Heart right ventricle (tissue), 16 donors: ENCODE measurements around the gene SPATA6L. TPM values are rescaled to one million over a fixed set of nuclear protein-coding genes. Genes with fewer than 3 reads are reported as not detected.

ENCODE experiments used
- ATAC-seq, 8 donors: fragments of 200-7000 bp; cut with Tn5 transposase; one replicate each; pipeline ENCODE4 v1.9.1; 2020; ENCODE audit warnings: mild to moderate bottlenecking in 8 of 8, moderate library complexity in 8 of 8, moderate number of reproducible peaks in 1 of 8
- DNase-seq, 2 donors: peaks; one replicate each; pipeline ENCODE4 v3.0.0-alpha.2; 2020
- H3K27ac ChIP-seq, 10 donors: fragments of 200-600 bp; sonication (generic) in 2 of 10; one replicate each; pipeline versions ENCODE4 v1.5.0 to v1.8.0; 2020 to 2022; ENCODE audit warnings: mild to moderate bottlenecking in 3 of 10
- H3K27me3 ChIP-seq, 7 donors: fragments of 200-600 bp; one replicate each; pipeline ENCODE4 v1.8.0; 2021 to 2022; ENCODE audit warnings: mild to moderate bottlenecking in 2 of 7
- H3K36me3 ChIP-seq, 9 donors: fragments of 200-600 bp; sonication (generic) in 1 of 9; one replicate each; pipeline versions ENCODE4 v1.5.0 to v1.8.0; 2020 to 2022; ENCODE audit warnings: mild to moderate bottlenecking in 2 of 9
- H3K4me1 ChIP-seq, 9 donors: fragments of 200-600 bp; sonication (generic) in 1 of 9; one replicate each; pipeline versions ENCODE4 v1.5.0 to v1.8.0; 2020 to 2022; ENCODE audit warnings: mild to moderate bottlenecking in 4 of 9
- H3K4me3 ChIP-seq, 10 donors: fragments of 200-600 bp; sonication (generic) in 2 of 10; one replicate each; pipeline versions ENCODE4 v1.5.0 to v1.8.0; 2020 to 2022; ENCODE audit warnings: mild to moderate bottlenecking in 7 of 10, moderate library complexity in 2 of 10
- H3K9me3 ChIP-seq, 11 donors: fragments of 200-600 bp in 10 of 11; sonication (generic) in 2 of 11; one replicate each; pipeline versions ENCODE4 v1.5.0 to v1.8.0; 2013 to 2022; ENCODE audit warnings: mild to moderate bottlenecking in 2 of 11, control low read depth in 1 of 11, moderate library complexity in 1 of 11
- WGBS, 2 donors: extraction: QIAGEN DNeasy Blood & Tissue Kit; methylation state at CpG; one replicate each; pipeline ENCODE4 v1.1.7; 2013; ENCODE audit warnings: inconsistent platforms in 1 of 2; 5-methylcytosine and 5-hydroxymethylcytosine counted together
- intact Hi-C, 10 donors: fragments of 100-400 bp; cut with DNase I; formaldehyde crosslinking; loops; one replicate each; pipeline versions ENCODE4 v1.11.1 to v1.14.2; 2022
- polyA plus RNA-seq, 2 donors: library from polyadenylated mRNA; stranded (reverse); fragments of 200-250 nt; gene quantifications; one replicate each; pipeline ENCODE4 v1.2.3, GENCODE V29; 2013
- total RNA-seq, 10 donors: library from RNA; stranded (reverse); fragmentation: NEBNext Ultra II Directional in 3 of 10; extraction: Animal tissue kit (Norgen Biotek cat#: 25700) in 3 of 10; gene quantifications; one replicate each; pipeline versions ENCODE4 v1.2.1 to v1.2.4, GENCODE V29; 2021 to 2023
- TF ChIP-seq, protein P1 (sequence below), 9 donors: fragments of 200-600 bp; sonication (generic) in 2 of 9; IDR thresholded peaks; one replicate each; pipeline versions ENCODE4 v1.5.0 to v1.8.0; 2021 to 2022; ENCODE audit warnings: antibody characterized with exemption in 9 of 9, mild to moderate bottlenecking in 5 of 9, moderate library complexity in 1 of 9
- donor health status: Arrhythmogenic right ventricular cardiomyopathy.
- donor health status: ischemic (EF 13 %, LVEDD 7.1; RV severe dilation, severe dysfunction).
- donor health status: healthy with polysubstance abuse.
- donor health status: DM: no; HTN: yes; CAD: no.
- donor health status: DM: no; HTN: no; CAD: no.
- donor health status: ischemic (EF 25% LVEDD 6.9; RV normal size, moderate dysfunction).
- donor health status: ischemic (EF 25% LVEDD 5.7; RV mildly dilated, moderate dysfunction).
- donor health status: healthy.
- donor health status: DM: yes; HTN: yes; CAD: no.
- donor health status: Ischemic cardiomyopathy.
- donor health status: ischemic (EF 35%, LVEDD 5.7; RV mildly dilated, moderate dysfunction).
- donor health status: nonischemic (EF 11% LVEDD 7.7; RV severe dilation, severe dysfunction).
- donor health status: DM: yes; HTN: yes; CAD: no.
- donor health status: PGD.
- donor health status: ischemic (EF 29% LVEDD 5.4; RV normal size, mild dysfunction).
- donor health status: nonischemic (EF 23%, LVEDD 6.1; RV moderate dilation, normal function).

Gene SPATA6L
- total and polyA plus RNA-seq, 12 donors, result 0.36 to 1.9 (median 1.1) TPM

DNA sequence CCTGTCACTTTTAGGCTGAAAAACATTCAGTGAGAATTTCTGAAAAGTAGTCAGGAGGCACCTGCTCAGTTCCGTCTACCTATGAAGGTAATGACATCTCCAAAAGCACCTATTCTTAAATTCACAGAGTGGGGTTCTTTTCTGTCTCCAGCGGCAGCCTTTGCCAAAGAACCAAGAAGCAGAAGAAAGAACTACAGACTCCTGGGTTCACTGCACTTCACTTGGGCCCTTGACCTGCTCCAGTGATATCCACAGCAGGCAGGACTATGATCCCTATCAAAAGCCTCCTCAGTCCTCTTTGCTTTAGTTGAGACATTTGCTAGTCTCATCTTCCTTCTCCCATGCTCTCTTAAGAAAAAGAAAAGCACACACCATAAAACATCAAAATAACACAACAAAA, 23.9 kb downstream of the SPATA6L start:
- Histone ChIP-seq H3K4me1 (no peaks in the 10 kb centered on the region), H3K27ac (no peak overlapping the region), H3K4me3 (no peak overlapping the region), H3K9me3 (no peaks in the 10 kb centered on the region), H3K27me3 (no peaks in the 10 kb centered on the region), H3K36me3 (no peaks in the 10 kb centered on the region)
- TF ChIP-seq, protein P1, sequence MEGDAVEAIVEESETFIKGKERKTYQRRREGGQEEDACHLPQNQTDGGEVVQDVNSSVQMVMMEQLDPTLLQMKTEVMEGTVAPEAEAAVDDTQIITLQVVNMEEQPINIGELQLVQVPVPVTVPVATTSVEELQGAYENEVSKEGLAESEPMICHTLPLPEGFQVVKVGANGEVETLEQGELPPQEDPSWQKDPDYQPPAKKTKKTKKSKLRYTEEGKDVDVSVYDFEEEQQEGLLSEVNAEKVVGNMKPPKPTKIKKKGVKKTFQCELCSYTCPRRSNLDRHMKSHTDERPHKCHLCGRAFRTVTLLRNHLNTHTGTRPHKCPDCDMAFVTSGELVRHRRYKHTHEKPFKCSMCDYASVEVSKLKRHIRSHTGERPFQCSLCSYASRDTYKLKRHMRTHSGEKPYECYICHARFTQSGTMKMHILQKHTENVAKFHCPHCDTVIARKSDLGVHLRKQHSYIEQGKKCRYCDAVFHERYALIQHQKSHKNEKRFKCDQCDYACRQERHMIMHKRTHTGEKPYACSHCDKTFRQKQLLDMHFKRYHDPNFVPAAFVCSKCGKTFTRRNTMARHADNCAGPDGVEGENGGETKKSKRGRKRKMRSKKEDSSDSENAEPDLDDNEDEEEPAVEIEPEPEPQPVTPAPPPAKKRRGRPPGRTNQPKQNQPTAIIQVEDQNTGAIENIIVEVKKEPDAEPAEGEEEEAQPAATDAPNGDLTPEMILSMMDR (IDR thresholded peaks at IDR 0.05), result no peak
- WGBS, 2 donors, result 97 to 100% methylated on average over 2 of the region's 2 CpGs
- DNase-seq (no peak), ATAC-seq (no peak)
- intact Hi-C loops, result loop anchor here in 1 of 10 donors (5.0 kb wide), 1 partner anchor 260 kb away; no protein-coding TSS in a partner anchor

DNA sequence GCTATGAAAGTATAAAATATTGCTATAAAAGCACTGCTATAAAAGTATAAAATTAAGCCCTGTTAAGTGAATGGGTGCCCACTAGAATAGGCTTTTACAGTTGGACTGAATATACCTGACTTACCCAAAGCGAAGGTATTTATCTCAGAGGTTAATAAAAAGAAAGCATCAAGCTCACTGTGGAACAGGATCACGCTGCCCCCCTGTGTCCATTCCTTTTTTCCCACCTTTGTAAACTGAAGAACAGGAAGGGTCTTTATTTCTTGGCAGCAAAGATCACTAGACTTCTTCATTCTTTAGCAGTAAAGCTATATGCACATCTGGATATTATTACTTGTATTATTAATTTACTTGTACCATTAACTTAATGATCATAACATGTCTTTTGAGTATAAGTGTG, 26.3 kb downstream of the SPATA6L start:
- Histone ChIP-seq H3K36me3 (no peaks in the 10 kb centered on the region), H3K9me3 (no peaks in the 10 kb centered on the region), H3K27ac (no peak overlapping the region), H3K27me3 (no peaks in the 10 kb centered on the region), H3K4me3 (no peak overlapping the region), H3K4me1 (no peaks in the 10 kb centered on the region)
- ATAC-seq, result peak in 1 of 8 donors; percentile 39
- TF ChIP-seq, protein P1 (IDR thresholded peaks at IDR 0.05), result peak; percentile 15 to 72 (median 55)
- 58 to 63% methylated on average over 2 of the region's 2 CpGs for WGBS, 2 donors
- DNase-seq, result no peak
- intact Hi-C loops, result loop anchor here in 5 of 10 donors (2.0 to 5.0 kb wide), 3 partner anchors 257 to 259 kb away; no protein-coding TSS in a partner anchor

DNA sequence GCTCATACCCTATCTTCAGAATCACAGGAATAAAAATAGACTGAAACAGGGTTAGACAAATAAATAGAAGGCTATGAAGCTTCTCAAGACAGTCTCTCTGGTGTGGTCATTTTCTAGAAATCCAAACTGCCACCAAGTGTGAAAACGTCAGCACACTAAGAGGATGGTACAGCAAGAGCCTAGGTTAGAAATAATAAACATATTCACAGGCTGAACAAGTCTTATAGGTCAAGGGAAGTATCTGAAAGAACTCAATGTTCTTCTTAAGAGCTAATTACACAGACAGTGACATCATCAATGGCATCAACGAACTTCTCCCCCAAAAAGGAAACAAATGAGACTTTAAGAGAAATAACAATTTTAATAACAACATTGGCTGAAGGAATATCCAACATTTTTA, 26.9 kb downstream of the SPATA6L start:
- no peak overlapping the region for H3K27ac ChIP-seq
- intact Hi-C loops, result loop anchor here in 4 of 10 donors (2.0 to 5.0 kb wide), 2 partner anchors 257 kb away; no protein-coding TSS in a partner anchor
- WGBS, 2 donors, result 59 to 60% methylated on average over 2 of the region's 2 CpGs

DNA sequence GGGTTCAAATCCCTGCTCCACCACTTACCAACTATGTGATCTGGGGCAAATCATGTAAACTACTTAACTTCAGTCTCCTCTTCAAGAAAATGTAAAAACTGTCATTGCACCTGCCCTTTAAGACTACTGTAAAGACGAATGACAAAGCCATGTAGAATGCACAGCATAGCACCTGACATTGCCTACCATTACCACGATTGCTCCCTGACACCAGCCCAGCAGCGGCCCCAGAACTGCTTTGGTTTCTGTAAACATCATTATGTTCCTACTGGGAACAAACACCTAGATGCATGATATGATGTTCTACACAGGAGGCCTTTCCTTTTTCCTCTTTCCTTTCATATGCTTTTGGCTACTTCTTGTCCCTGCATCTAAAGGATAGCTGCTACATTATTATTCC, 27.3 kb downstream of the SPATA6L start:
- 84 to 85% methylated on average over 3 of the region's 3 CpGs for WGBS, 2 donors

More for the DNA sequence above, 26.9 kb downstream of the SPATA6L start:
- H3K4me1 ChIP-seq, result no peaks in the 10 kb centered on the region
- H3K9me3 ChIP-seq, result no peaks in the 10 kb centered on the region
- no peaks in the 10 kb centered on the region for H3K27me3 ChIP-seq
- H3K4me3 ChIP-seq, result no peak overlapping the region
- ATAC-seq (no peak), DNase-seq (no peak)
- TF ChIP-seq, protein P1 (IDR thresholded peaks at IDR 0.05), result no peak
- no peaks in the 10 kb centered on the region for H3K36me3 ChIP-seq

More for the DNA sequence above, 27.3 kb downstream of the SPATA6L start:
- DNase-seq (no peak), ATAC-seq (no peak)
- Histone ChIP-seq H3K4me1 (no peaks in the 10 kb centered on the region), H3K9me3 (no peaks in the 10 kb centered on the region), H3K36me3 (no peaks in the 10 kb centered on the region), H3K4me3 (no peak overlapping the region), H3K27ac (no peak overlapping the region), H3K27me3 (no peaks in the 10 kb centered on the region)
- intact Hi-C loops, result loop anchor here in 4 of 10 donors (2.0 to 5.0 kb wide), 2 partner anchors 256 to 257 kb away; no protein-coding TSS in a partner anchor
- TF ChIP-seq, protein P1 (IDR thresholded peaks at IDR 0.05), result no peak
